HG03442 (cell line): Measurements from ENCODE around the gene VWA5B2.

Source experiments
- ATAC-seq: cut with Tn5 transposase; IDR thresholded peaks from one replicate; pipeline ENCODE4 v1.9.1; 2021; ENCODE audit warnings: mild to moderate bottlenecking, moderate library complexity; ENCODE audit not compliant: unreplicated experiment

Gene VWA5B2

GRCh38 chr3:184272269-184272668 lies 42.9 kb downstream of the VWA5B2 start:
- ATAC-seq = no peak

GRCh38 chr3:184275381-184275701 lies 46.0 kb downstream of the VWA5B2 start:
- no peak for ATAC-seq

- no peak for ATAC-seq
These were observed 46.9 kb downstream of the VWA5B2 start, which contains the start of gene ECE2 for GRCh38 chr3:184275961-184276910. Gene ECE2 (plus strand): TSS chr3:184276022. CDS start chr3:184276154, 132 bp downstream.

- ATAC-seq = no peak
These were observed 48.0 kb downstream of the VWA5B2 start for GRCh38 chr3:184277366-184277765.

GRCh38 chr3:184282941-184283340 lies 53.6 kb downstream of the VWA5B2 start:
- ATAC-seq = no peak

- no peak for ATAC-seq
These were observed 54.3 kb downstream of the VWA5B2 start for GRCh38 chr3:184283681-184284080.

GRCh38 chr3:184284696-184285095 lies 55.3 kb downstream of the VWA5B2 start:
- ATAC-seq = no peak

- ATAC-seq = no peak
These were observed 60.1 kb downstream of the VWA5B2 start for GRCh38 chr3:184289426-184289938.

- no peak for ATAC-seq
These were observed 60.9 kb downstream of the VWA5B2 start for GRCh38 chr3:184290331-184290730.

- ATAC-seq = no peak
These were observed 61.8 kb downstream of the VWA5B2 start for GRCh38 chr3:184291044-184291737.
